B cell (primary cell): ENCODE data around the gene ADAMTSL1. TPM values are rescaled to one million over a fixed set of nuclear protein-coding genes. Genes with fewer than 3 reads are reported as not detected.

Experiments
- ATAC-seq: fragments of 200-7000 bp; cut with Tn5 transposase; one replicate; pipeline ENCODE4 v1.10.0; 2021; ENCODE audit warnings: low read depth, mild to moderate bottlenecking, moderate number of reproducible peaks, moderate library complexity
- CTCF ChIA-PET: fragments of 350-600 bp; sonication (Branson Sonifier 250); formaldehyde crosslinking; loops from one replicate; lab custom pipeline; 2021; ENCODE audit warnings: antibody characterized with exemption, inconsistent platforms; lab: Charles Lee
- POLR2A ChIA-PET: fragments of 350-600 bp; sonication (Branson Sonifier 250); formaldehyde crosslinking; loops from one replicate; lab custom pipeline; 2021; ENCODE audit warnings: antibody characterized with exemption; lab: Charles Lee
- DNase-seq: peaks from one replicate; pipeline ENCODE4 v3.0.0; 2013
- H2AFZ ChIP-seq: 2 replicates; pipeline ENCODE4 v1.6.1; 2012; ENCODE audit warnings: mild to moderate bottlenecking, low read depth, low read length; ENCODE audit not compliant: insufficient read depth, poor library complexity, severe bottlenecking
- H3K27ac ChIP-seq, 2 donors: 1 replicate in 1 of 2; 2 replicates in 1 of 2; pipeline ENCODE4 v1.5.1; 2012 to 2013; ENCODE audit warnings: low read length in 2 of 2, mild to moderate bottlenecking in 2 of 2, moderate library complexity in 1 of 2
- H3K27me3 ChIP-seq, 4 experiments: fragments of 200-600 bp in 1 of 4; sonication (generic) in 1 of 4; replicated peaks in 1 of 4; 1 replicate in 2 of 4; 2 replicates in 2 of 4; pipeline versions ENCODE4 v1.6.1 to v1.7.0; 2013 to 2016; ENCODE audit warnings: low read length in 3 of 4, mild to moderate bottlenecking in 2 of 4, mixed read lengths in 1 of 4, moderate library complexity in 1 of 4; ENCODE audit not compliant: insufficient read depth in 4 of 4, control insufficient read depth in 3 of 4; ENCODE audit errors: control extremely low read depth in 1 of 4
- H3K36me3 ChIP-seq, 2 experiments: replicated peaks in 1 of 2; 1 replicate in 1 of 2; 2 replicates in 1 of 2; pipeline versions ENCODE4 v1.6.1 to v1.7.1; 2013; ENCODE audit warnings: low read length in 1 of 2; ENCODE audit not compliant: insufficient read depth in 2 of 2, control insufficient read depth in 1 of 2; ENCODE audit errors: control extremely low read depth in 1 of 2, extremely low read depth in 1 of 2
- H3K4me1 ChIP-seq, 2 donors: fragments of 200-600 bp in 1 of 2; sonication (generic) in 1 of 2; 1 replicate in 1 of 2; 2 replicates in 1 of 2; pipeline versions ENCODE4 v1.5.1 to v1.6.1; 2013 to 2017; ENCODE audit warnings: low read length in 2 of 2; ENCODE audit not compliant: control insufficient read depth in 2 of 2, insufficient read depth in 2 of 2
- H3K4me2 ChIP-seq: replicated peaks from 2 replicates; pipeline ENCODE3; 2012; ENCODE audit warnings: mild to moderate bottlenecking, low read depth, low read length; ENCODE audit not compliant: poor library complexity, severe bottlenecking
- H3K4me3 ChIP-seq, 5 experiments: fragments of 200-600 bp in 1 of 5; sonication (generic) in 1 of 5; 1 replicate in 3 of 5; 2 replicates in 2 of 5; pipeline versions ENCODE4 v1.5.1 to v1.7.0; 2011 to 2016; ENCODE audit warnings: low read length in 4 of 5, mild to moderate bottlenecking in 4 of 5, low read depth in 2 of 5, control low read depth in 1 of 5, moderate library complexity in 1 of 5; ENCODE audit not compliant: insufficient read depth in 1 of 5; ENCODE audit errors: control extremely low read depth in 1 of 5, extremely low read depth in 1 of 5
- H3K79me2 ChIP-seq: fragments of 200-600 bp; sonication (generic); one replicate; pipeline ENCODE4 v1.6.0; 2016; ENCODE audit warnings: low read length; ENCODE audit not compliant: control insufficient read depth, insufficient read depth
- H3K9ac ChIP-seq: fragments of 200-600 bp; sonication (generic); 2 replicates; pipeline ENCODE4 v1.6.1; 2017; ENCODE audit warnings: mild to moderate bottlenecking, low read length, moderate library complexity
- H3K9me3 ChIP-seq, 3 donors: one replicate each; pipeline versions ENCODE4 v1.6.1 to v1.7.1; 2013; ENCODE audit warnings: low read length in 2 of 3; ENCODE audit not compliant: control insufficient read depth in 2 of 3, insufficient read depth in 1 of 3; ENCODE audit errors: control extremely low read depth in 1 of 3
- H4K20me1 ChIP-seq: 2 replicates; pipeline ENCODE4 v1.6.0; 2012; ENCODE audit warnings: mild to moderate bottlenecking, low read length; ENCODE audit not compliant: insufficient read depth, control insufficient read depth, poor library complexity, severe bottlenecking
- H3K27ac Mint-ChIP-seq: one replicate; pipeline ENCODE4 v1.8.0; 2021; ENCODE audit warnings: mixed read lengths
- H3K27me3 Mint-ChIP-seq: one replicate; pipeline ENCODE4 v1.8.0; 2021; ENCODE audit warnings: mixed read lengths
- H3K4me1 Mint-ChIP-seq: one replicate; pipeline ENCODE4 v1.8.0; 2021; ENCODE audit warnings: mixed read lengths
- H3K4me3 Mint-ChIP-seq: one replicate; pipeline ENCODE4 v1.8.0; 2021; ENCODE audit warnings: mixed read lengths
- H3K9me3 Mint-ChIP-seq: one replicate; pipeline ENCODE4 v1.8.0; 2022; ENCODE audit warnings: mixed read lengths; ENCODE audit not compliant: insufficient read depth
- EZH2 ChIP-seq: IDR thresholded peaks from 2 replicates; pipeline ENCODE4 v1.6.1; 2012; ENCODE audit warnings: borderline replicate concordance, low read depth, mild to moderate bottlenecking, moderate library complexity, low read length; ENCODE audit not compliant: insufficient read depth, poor library complexity, severe bottlenecking
- WGBS: methylation state at CpG from one replicate; pipeline ENCODE4 v1.1.5; 2013; ENCODE audit warnings: missing lambda C conversion rate; ENCODE audit not compliant: insufficient coverage; 5-methylcytosine and 5-hydroxymethylcytosine counted together
- intact Hi-C: fragments of 100-400 bp; cut with micrococcal nuclease; formaldehyde crosslinking; loops from one replicate; pipeline ENCODE4 v1.10.0; 2022
- polyA plus RNA-seq: library from polyadenylated mRNA; depleted of rRNA; stranded (reverse); fragments of >200 nt; gene quantifications from 2 replicates; pipeline ENCODE4 v1.2.3, GENCODE V29; 2012
- total RNA-seq, 2 donors: library from RNA; stranded (reverse); fragments of 120-200 nt in 1 of 2; gene quantifications; 1 replicate in 1 of 2; 2 replicates in 1 of 2; pipeline versions ENCODE4 v1.2.3 to v1.2.4, GENCODE V29; 2013 to 2022
- TF ChIP-seq, protein P1 (sequence below): fragments of 200-600 bp; IDR thresholded peaks from one replicate; pipeline ENCODE4 v1.8.0; 2022; ENCODE audit warnings: antibody characterized with exemption, mild to moderate bottlenecking

Gene ADAMTSL1
- total and polyA plus RNA-seq, 2 donors (not counting 1 experiment from before 2014, with no cell fraction given): not detected

DNA sequence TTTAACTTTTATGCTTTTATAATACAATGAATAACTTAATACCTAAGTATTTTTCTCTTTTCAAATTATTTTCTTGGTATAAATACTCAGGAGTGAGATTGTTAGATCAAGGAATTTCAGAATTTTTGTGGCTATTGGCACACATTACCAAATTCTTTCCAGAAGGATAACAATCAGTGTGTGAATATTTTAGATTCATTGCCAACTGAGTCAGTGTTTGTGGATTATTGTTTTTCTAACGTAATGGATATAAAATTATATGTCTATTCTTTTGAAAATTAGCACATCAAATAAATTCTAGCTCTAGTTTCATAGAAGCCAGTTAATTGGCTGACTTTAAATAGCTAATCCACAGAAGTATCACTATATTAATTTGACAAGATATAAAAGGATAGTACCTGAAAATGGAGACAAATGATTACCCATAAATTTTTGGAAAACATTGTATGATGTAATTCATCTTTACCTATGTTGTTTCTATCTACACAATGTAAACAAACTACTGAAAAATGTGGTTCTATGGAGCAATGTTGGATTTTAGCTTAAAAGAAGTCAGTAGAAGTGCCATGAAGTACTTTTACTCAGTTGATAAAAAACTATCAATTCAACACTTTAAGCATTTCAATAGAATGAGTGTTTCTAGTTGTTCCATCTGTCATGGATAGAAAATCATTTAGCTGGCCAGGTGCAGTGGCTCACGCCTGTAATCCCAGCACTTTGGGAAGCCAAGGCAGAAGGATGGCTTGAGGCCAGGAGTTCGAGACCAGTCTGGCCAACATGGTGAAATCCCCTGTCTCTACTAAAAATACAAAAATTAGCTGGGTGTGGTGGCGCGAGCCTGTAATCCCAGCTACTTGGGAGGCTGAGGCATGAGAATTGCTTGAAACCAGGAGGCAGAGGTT, 185.1 kb downstream of the ADAMTSL1 start:
- Histone ChIP-seq H2AFZ (no peak overlapping the region), H3K27ac (no peak overlapping the region), H4K20me1 (no peaks in the 10 kb centered on the region), H3K79me2 (no peaks in the 10 kb centered on the region), H3K4me1 (no peaks in the 10 kb centered on the region), H3K36me3 (no peaks in the 10 kb centered on the region), H3K9ac (no peak overlapping the region), H3K27me3 (no peaks in the 10 kb centered on the region), H3K9me3 (no peaks in the 10 kb centered on the region), H3K4me3 (no peak overlapping the region), H3K4me2 (no peak overlapping the region)
- H3K27me3 Mint-ChIP-seq: no peaks in the 10 kb centered on the region
- ChIA-PET POLR2A (no interaction called here), CTCF (interaction anchor here (0.5 kb wide), 1 partner anchor 40 kb away, joined by 4 read pairs; no protein-coding TSS in a partner anchor)
- no peak for ATAC-seq
- no peaks in the 10 kb centered on the region for H3K4me1 Mint-ChIP-seq
- intact Hi-C loops: no loop called here
- TF ChIP-seq, protein P1, sequence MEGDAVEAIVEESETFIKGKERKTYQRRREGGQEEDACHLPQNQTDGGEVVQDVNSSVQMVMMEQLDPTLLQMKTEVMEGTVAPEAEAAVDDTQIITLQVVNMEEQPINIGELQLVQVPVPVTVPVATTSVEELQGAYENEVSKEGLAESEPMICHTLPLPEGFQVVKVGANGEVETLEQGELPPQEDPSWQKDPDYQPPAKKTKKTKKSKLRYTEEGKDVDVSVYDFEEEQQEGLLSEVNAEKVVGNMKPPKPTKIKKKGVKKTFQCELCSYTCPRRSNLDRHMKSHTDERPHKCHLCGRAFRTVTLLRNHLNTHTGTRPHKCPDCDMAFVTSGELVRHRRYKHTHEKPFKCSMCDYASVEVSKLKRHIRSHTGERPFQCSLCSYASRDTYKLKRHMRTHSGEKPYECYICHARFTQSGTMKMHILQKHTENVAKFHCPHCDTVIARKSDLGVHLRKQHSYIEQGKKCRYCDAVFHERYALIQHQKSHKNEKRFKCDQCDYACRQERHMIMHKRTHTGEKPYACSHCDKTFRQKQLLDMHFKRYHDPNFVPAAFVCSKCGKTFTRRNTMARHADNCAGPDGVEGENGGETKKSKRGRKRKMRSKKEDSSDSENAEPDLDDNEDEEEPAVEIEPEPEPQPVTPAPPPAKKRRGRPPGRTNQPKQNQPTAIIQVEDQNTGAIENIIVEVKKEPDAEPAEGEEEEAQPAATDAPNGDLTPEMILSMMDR: no peak
- TF ChIP-seq EZH2: no peak
- no peak overlapping the region for H3K4me3 Mint-ChIP-seq
- H3K27ac Mint-ChIP-seq: no peak overlapping the region
- no peak for DNase-seq
- H3K9me3 Mint-ChIP-seq: peaks cover 2% of the 10 kb centered on the region
- 100% methylated on average over 3 of the region's 5 CpGs for WGBS

DNA sequence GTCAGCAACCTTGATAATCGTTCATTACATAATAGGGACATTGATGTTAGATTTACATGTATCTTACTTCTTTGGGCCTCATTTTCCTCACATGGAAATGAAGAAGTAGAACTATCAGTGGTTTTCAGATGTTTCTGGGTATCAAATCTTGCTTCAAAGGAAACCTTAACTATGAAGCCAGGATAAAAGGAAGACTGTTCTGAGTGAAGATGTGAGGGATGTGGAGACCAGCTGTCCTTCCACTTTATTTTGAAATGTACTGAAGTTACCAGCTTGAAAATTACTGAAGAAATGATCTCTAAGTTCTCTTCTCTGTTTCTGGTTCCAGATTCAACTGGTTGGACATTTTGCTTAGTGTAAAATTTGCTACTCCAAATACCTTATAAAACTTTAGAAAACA, 186.0 kb downstream of the ADAMTSL1 start:
- no peak overlapping the region for H3K9ac ChIP-seq
- no CpG with 5 or more reads among the region's 1 CpG for WGBS
- no peaks in the 10 kb centered on the region for H3K9me3 ChIP-seq
- ATAC-seq (no peak), DNase-seq (no peak)
- ChIA-PET POLR2A (no interaction called here), CTCF (no interaction called here)
- no peaks in the 10 kb centered on the region for H3K4me1 ChIP-seq
- Mint-ChIP-seq H3K27ac (no peak overlapping the region), H3K27me3 (no peaks in the 10 kb centered on the region), H3K4me3 (no peak overlapping the region), H3K4me1 (no peaks in the 10 kb centered on the region), H3K9me3 (peaks cover 2% of the 10 kb centered on the region)
- no peak for TF ChIP-seq EZH2
- TF ChIP-seq, protein P1: no peak
- H3K4me3 ChIP-seq: no peak overlapping the region
- no peaks in the 10 kb centered on the region for H3K27me3 ChIP-seq
- H3K27ac ChIP-seq: no peak overlapping the region
- no peaks in the 10 kb centered on the region for H4K20me1 ChIP-seq
- intact Hi-C loops: no loop called here
- H3K4me2 ChIP-seq: no peak overlapping the region
- no peaks in the 10 kb centered on the region for H3K79me2 ChIP-seq
- H3K36me3 ChIP-seq: no peaks in the 10 kb centered on the region
- no peak overlapping the region for H2AFZ ChIP-seq
